Putamen (tissue), 1 donor: ENCODE results near the gene UCMA.
"Not testable (repeated sequence)": the region's sequence is repeated elsewhere in the genome, so short reads cannot be mapped to it uniquely, and the experiment has no call there.

Source experiments
- DNase-seq: peaks from one replicate; pipeline ENCODE4 v3.0.0-alpha.2; 2016; ENCODE audit warnings: low spot score

The UCMA gene

GRCh38 chr10:13234172-13234571 is at the start of gene UCMA:
TSS of gene UCMA (minus strand) at chr10:13234374. CDS start at chr10:13234258, 116 bp downstream.
- no peak for DNase-seq

GRCh38 chr10:13282348-13282747 is 48.2 kb upstream of the UCMA start:
- DNase-seq: not testable (repeated sequence)

- DNase-seq: no peak
Measured at GRCh38 chr10:13276749-13277365, 42.7 kb upstream of the UCMA start.

DNA sequence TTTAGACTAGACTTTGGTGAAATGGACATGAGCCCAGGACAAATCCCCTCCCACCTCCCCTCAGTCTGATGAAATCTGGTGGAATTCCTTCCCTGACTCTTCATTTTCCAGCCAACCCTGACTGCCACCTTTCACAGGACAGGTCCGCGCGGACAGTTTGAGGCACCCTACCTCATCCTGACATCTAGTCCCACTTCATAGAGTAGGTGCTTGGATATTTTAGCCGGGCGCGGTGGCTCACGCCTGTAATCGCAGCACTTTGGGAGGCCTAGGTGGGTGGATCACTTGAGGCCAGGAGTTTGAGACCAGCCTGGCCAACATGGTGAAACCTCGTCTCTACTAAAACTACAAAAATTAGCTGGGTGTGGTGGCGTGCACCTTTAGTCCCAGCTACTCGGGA is 42.0 kb upstream of the UCMA start:
- DNase-seq: not testable (repeated sequence)

DNA sequence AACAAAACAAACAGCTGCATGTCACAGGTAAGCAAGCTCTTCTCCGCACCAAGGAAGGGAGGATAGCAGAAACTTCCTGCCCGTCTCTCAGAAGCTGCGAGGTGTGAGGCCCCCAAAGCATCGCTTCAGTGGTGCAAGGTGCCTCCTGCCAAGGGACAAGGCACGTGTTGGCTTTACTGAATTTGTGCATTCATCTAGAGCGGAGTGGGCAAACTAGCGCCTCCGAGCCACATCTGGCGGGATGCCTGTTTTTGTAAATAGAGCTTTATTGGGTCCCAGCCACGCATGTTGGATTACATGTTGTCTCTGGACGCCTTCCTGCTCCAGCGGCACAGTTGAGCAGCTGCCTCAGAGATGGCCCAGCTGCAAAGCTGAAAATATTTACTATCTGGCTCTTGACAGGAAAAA is 38.0 kb upstream of the UCMA start:
- peak; percentile 76 for DNase-seq

DNA sequence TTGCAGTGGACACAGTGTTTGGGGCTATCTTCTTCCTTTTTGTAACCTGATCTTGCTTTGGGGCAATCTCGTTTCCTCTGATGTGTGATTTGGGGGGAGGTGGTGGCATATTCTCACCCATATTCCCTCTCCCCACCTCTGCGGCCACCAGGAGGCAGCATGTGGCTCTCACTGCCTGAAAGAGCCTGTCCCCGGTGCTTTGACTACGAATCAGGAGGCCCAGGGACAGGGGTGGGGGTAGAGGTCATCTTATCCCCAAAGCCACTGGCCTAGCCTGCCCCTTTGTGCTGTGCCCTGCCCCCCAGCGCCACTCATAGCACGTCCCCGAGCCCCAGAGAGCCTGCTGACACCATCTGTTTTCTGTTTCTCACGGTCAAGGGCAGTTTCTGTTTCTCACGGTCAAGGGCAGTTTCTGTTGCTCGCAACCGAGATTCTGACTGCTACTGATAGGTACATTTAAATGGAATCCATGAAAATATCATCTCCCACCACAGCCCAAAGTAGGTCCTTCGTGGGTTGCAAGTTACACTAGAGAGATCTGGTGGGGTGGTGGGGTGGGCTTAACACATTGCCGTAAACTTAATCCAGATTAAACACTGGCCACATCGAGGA is 37.5 kb upstream of the UCMA start:
- no peak for DNase-seq

DNA sequence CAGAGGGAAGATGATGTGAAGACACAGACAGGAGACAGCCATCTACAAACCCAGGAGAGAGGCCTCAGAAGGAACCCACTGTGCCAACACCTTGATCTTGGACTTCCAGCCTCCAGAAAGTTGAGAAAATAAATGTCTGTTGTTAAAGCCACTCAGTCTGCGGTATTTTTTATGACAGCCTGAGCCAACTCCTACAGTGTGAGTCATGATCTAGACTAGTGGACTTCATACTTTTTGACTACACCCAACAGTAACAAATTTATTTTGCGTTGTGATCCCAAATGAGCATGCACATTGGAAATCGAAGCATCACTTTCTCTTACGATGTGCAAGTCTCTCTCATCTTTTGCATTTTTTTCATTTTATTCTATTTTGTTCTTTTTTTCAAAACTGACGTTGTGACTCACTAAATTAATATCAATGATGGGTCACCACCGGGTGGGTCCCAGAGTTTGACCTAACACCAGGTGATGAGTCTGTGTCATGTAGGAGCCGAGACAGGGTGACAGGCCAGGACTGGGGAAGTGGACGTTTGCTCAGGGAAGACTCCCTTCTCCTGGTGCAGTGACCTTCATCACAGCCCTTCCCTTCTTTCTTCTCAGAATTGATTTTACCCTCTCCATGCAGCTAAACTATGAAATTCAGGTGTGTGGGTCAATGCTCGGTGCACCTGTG is 36.8 kb upstream of the UCMA start:
- DNase-seq: no peak

DNA sequence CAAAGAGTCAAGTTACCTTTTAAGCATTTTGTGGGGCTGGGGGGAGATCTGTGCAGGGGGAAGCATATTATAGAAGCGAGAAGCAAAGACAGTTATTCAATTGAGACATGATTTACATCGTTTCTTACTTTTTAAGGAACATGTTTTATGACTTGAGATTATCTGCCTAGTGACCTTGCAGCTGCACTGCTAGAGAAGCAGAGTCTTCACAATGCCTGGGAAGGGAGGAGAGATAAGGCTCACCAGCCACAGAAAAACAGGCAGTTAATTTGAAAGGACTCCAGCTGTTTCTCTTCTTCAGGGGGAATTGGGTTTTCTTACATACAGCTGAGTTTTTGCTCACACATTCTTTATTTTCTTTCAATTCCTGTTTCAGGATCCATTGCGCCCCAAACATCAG is 34.7 kb upstream of the UCMA start:
- DNase-seq: no peak

GRCh38 chr10:13268310-13268709 is 34.1 kb upstream of the UCMA start:
- no peak for DNase-seq

DNA sequence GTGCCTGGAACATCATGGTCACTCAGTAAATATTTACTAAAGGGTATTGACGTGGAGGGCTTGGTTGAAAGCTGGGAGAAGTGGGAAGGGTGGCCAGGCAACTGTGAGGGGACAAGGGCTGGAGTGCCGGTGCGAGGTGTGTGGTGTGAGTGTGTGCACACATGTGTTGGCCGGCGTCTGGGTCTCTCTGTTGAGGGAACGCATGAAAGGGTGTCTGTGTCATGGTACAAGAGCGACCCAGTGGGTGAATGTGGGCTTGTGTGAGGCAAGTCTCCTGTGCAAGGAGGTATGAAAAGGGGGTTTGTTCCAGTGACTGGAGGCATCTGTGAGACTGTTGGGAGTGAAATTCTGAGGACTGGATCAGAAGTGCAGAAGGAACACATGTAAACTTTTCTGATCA is 29.4 kb upstream of the UCMA start:
- no peak for DNase-seq

DNA sequence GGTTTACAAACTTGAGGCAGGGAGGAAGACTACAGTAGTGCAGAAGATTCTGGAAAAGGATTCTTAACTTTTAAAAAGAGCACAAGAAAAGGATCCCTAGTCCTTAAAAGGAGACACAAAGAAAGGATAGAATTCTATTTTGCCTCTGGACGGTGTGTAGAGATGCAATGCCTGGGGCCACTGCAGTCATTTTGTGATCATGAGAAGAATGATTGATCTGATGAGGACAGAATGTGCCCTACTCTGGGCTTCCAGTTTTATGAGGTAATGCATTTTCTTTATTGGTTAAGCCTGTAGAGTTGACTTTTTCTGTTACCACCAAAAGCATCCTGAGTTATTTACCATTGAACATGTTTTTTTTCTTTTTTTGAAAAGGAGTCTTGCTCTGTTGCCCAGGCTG is 28.3 kb upstream of the UCMA start:
- DNase-seq: no peak

GRCh38 chr10:13257621-13258140 is 23.5 kb upstream of the UCMA start:
- no peak for DNase-seq

DNA sequence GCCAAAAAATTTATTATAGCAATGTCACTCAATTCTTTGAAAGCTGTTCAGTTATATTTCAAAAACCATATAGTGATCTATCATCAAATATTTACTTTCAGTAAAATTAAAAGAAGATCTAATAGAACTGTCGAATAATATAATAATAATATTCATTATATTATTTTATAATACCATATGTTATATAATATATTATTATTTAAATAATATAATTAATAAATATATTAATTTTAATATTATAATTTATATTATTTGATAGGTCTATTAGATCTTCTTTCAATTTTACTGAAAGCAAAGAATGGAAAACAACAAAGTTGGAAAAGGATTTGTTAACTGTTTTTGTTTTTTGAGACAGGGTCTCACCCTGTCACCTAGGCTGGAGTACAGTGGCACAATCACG is 22.5 kb upstream of the UCMA start:
- no peak for DNase-seq

GRCh38 chr10:13253726-13254125 is 19.6 kb upstream of the UCMA start:
- no peak for DNase-seq

DNA sequence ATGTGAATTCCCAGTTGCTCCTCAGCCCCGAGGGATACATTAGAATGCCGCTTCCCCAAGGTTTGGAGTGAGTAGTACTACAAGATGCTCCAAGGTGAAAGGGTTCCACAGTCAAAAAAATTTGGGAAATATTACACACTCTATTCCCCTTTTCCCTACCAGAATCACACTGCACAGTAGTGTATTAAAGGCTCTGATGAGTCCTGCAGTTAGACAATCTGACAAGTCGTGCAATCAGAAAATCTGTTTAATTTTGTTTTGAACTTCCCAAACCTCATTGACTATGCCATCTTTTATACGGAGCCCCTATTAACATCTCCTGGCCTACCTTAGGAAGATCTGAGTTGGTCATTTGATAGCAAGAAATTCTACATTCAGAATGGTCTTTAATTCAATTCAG is 13.6 kb upstream of the UCMA start:
- DNase-seq: no peak

GRCh38 chr10:13247246-13247645 is 13.1 kb upstream of the UCMA start:
- DNase-seq: no peak

GRCh38 chr10:13242260-13242659 is 8.1 kb upstream of the UCMA start:
- not testable (repeated sequence) for DNase-seq

- no peak for DNase-seq
Measured at GRCh38 chr10:13241613-13242012, 7.4 kb upstream of the UCMA start.

DNA sequence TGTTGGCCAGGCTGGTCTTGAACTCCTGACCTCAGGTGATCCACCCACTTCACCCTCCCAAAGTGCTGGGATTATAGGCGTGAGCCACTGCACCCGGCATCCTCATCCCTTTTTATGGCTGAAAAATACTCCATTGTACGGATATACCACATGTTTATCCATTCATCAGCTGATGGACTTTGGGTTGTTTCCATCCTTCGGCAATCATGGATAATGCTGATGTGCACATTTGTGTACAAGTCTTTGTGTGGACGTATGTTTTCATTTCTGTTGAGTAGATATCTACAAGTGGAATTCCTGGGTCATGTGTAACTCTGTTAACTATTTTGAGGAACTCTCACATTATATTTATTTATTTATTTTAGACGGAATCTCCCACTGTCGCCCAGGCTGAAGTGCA is 5.7 kb upstream of the UCMA start:
- no peak for DNase-seq

DNA sequence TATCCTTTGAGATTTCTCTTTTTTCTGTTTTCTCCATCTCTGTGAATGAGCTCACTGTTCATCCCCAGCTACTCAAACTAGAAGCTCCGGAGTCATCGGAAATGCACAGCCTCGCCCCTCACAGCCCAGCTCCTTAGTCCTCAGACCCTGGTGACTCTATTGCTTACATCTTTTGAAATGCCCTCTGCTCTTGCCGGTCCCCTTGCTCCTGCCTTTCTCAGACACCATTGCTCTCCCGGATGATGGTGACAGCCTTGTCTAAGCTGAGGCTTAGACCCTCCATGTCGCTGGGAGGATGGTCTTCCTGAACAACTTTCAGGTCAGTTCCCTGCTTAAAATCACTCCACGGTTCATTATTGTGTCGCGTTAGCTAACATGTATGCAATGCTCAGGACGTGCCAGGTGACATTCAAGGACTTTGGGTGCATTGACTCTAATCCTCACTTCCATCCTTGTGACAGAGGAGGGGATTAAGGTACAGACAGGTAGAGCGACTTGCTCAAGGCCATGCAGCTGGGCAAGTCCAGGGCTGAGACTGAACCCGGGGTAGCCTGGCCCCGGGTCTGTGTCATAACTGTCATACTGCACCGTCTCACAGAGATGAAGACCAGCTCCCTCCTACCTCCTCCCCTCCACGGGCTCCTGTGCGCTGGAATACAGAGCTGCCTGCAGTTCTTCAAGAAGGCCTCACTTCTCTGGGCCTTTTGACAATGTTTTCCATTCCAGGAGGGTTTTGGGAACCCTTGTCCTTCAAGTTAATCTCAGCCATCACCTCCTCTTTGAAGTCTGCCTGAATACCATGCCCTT is 4.3 kb upstream of the UCMA start:
- no peak for DNase-seq

DNA sequence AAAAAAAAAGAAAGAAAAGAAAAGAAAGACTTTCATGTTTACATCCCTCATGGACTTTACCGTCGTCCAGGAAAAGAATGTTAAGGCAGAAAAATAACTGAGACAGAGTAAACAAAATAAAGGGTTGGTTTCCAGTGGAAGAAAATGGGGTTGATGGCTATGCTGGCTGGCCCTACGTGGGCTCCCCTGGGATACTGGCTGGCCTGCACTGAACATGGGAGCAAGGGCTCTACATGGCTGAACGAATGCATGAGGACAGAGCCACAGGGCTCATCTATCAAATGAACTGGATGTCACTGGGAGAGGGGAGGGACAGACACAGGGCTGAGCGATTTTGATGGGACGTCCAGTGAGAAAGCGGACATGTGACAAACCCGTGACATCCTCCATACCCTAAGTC is 2.5 kb upstream of the UCMA start:
- no peak for DNase-seq

DNA sequence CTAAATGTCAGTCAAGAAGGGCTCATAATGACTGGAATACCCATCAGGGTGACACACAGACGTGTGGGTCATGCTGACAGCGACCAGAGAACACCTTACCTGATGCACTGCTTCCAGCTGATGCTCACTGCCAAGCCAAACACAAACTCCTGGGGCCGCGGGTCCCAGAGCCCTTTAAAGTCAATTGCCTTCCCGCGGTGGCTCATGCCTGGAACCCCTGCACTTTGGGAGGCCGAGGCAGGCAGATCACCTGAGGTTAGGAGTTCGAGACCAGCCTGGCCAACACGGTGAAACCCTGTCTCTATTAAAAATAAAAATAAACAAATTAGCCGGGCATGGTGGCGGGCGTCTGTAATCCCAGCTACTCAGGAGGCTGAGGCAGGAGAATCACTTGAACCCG is 562 bp upstream of the UCMA start:
- not testable (repeated sequence) for DNase-seq

DNA sequence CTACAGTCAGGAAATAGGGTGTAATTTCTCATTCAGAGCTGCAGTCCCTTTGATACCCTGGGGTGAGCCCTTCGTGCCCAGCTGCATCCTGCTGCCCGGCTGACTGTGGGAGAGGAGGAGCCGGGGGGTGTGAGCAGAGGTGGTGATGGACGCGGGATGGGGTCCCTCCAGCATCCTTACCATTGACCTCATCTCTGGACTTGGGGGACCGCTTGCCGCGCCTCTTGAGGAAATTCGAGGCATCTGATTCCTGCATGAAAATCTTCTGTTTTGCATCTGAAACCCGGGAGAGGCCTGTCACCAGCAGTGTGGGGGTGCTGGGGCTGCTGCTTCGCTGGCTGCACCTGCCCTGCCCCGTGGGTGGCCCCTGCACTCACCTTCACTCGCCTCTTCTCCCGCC is 816 bp downstream of the UCMA start:
- no peak for DNase-seq
